Suprapubic skin (tissue), 3 donors: ENCODE measurements around the gene STPG3.

ENCODE experiments used
- POLR2A ChIP-seq, 2 donors: fragments of 450-650 bp; IDR thresholded peaks; one replicate each; pipeline ENCODE4 v1.6.1; 2017; ENCODE audit warnings: antibody characterized with exemption in 2 of 2, mild to moderate bottlenecking in 2 of 2, moderate library complexity in 2 of 2
- TF ChIP-seq, protein P1 (sequence below), 2 donors: fragments of 200-600 bp in 1 of 2; fragments of 450-650 bp in 1 of 2; sonication (generic) in 1 of 2; IDR thresholded peaks; one replicate each; pipeline ENCODE4 v1.5.1; 2016 to 2019; ENCODE audit warnings: antibody characterized with exemption in 2 of 2, mild to moderate bottlenecking in 1 of 2, moderate library complexity in 1 of 2

DNA sequence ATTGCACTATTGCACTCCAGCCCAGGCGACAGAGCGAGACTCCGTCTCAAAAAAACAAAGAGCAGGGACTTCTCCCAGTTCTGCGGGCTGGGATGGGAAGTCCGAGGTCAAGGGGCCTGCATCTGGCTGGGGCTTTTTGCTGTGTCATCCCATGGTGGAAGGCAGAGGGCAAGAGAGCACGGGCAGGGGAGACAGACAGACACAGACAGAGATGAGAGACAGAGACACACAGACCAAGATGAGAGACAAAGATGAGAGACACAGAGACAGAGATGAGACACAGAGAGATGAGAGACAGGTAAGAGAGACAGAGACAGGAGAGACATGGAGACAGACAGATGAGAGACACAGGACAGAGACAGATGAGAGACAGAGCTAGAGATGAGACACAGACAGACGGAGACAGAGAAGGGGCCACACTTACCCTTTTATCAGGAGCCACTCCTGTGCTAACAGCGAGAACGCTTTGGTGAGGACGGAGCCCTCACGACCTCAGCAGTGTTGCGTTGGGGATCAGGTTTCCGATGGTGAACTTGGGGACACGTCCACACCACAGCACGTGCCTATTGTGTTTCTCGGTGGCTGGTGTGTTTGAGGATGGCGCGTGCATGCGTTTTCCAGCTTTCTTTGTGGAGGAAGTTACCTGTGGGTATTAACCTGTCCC lies 17.6 kb downstream of the STPG3 start:
- TF ChIP-seq, protein P1, sequence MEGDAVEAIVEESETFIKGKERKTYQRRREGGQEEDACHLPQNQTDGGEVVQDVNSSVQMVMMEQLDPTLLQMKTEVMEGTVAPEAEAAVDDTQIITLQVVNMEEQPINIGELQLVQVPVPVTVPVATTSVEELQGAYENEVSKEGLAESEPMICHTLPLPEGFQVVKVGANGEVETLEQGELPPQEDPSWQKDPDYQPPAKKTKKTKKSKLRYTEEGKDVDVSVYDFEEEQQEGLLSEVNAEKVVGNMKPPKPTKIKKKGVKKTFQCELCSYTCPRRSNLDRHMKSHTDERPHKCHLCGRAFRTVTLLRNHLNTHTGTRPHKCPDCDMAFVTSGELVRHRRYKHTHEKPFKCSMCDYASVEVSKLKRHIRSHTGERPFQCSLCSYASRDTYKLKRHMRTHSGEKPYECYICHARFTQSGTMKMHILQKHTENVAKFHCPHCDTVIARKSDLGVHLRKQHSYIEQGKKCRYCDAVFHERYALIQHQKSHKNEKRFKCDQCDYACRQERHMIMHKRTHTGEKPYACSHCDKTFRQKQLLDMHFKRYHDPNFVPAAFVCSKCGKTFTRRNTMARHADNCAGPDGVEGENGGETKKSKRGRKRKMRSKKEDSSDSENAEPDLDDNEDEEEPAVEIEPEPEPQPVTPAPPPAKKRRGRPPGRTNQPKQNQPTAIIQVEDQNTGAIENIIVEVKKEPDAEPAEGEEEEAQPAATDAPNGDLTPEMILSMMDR (IDR thresholded peaks at IDR 0.05): no peak
- no peak for TF ChIP-seq POLR2A (IDR thresholded peaks at IDR 0.05)
